Stimulated activated CD4-positive, alpha-beta T cell treated with anti-CD3 and anti-CD28 coated beads, Interleukin-2, amount 100 ng/mL, for 48 hours (primary cell): ENCODE data around the gene TRIM47.

Experiments
- DNase-seq, 2 donors: peaks; one replicate each; pipeline ENCODE4 v3.0.0-alpha.2; 2020

The TRIM47 gene

GRCh38 chr17:75878174-75878998 lies at the start of gene TRIM47:
TRIM47 (minus strand) TSS chr17:75878581; CDS start chr17:75878548, 33 bp downstream.
- DNase-seq = no peak

- no peak for DNase-seq
Measured at GRCh38 chr17:75927286-75927922, 49.0 kb upstream of the TRIM47 start.

- no peak for DNase-seq
Measured at GRCh38 chr17:75926456-75926855, 48.1 kb upstream of the TRIM47 start.

- DNase-seq = no peak
Measured at GRCh38 chr17:75925912-75926311, 47.5 kb upstream of the TRIM47 start.

- DNase-seq = no peak
Measured at GRCh38 chr17:75925103-75925502, 46.7 kb upstream of the TRIM47 start.

- no peak for DNase-seq
Measured at GRCh38 chr17:75922963-75923874, 44.8 kb upstream of the TRIM47 start.

GRCh38 chr17:75922173-75922961 lies 44.0 kb upstream of the TRIM47 start:
- no peak for DNase-seq

- DNase-seq = no peak
Measured at GRCh38 chr17:75921596-75921995, 43.2 kb upstream of the TRIM47 start.

GRCh38 chr17:75920045-75920560 lies 41.7 kb upstream of the TRIM47 start:
- DNase-seq = no peak

GRCh38 chr17:75919611-75920010 lies 41.2 kb upstream of the TRIM47 start:
- no peak for DNase-seq

GRCh38 chr17:75917917-75918445 lies 39.6 kb upstream of the TRIM47 start:
- no peak for DNase-seq

GRCh38 chr17:75917141-75917916 lies 38.9 kb upstream of the TRIM47 start:
- DNase-seq = no peak

GRCh38 chr17:75915268-75915667 lies 36.9 kb upstream of the TRIM47 start:
- DNase-seq = no peak

- no peak for DNase-seq
Measured at GRCh38 chr17:75914643-75915267, 36.4 kb upstream of the TRIM47 start.

- DNase-seq = no peak
Measured at GRCh38 chr17:75913537-75914210, 35.3 kb upstream of the TRIM47 start.

- DNase-seq = no peak
Measured at GRCh38 chr17:75910699-75911098, 32.3 kb upstream of the TRIM47 start.

- DNase-seq = no peak
Measured at GRCh38 chr17:75909812-75910274, 31.5 kb upstream of the TRIM47 start.

GRCh38 chr17:75909051-75909811 lies 30.9 kb upstream of the TRIM47 start:
- DNase-seq = no peak

GRCh38 chr17:75908201-75908600 lies 29.8 kb upstream of the TRIM47 start:
- DNase-seq = no peak
